Upper lobe of left lung (tissue), 4 donors: ENCODE measurements around the gene CSNK1D.
A peak's percentile ranks its signal among the peaks of the same experiment; 100 is the strongest.

Source experiments
- EP300 ChIP-seq, 4 donors: sonication (generic); formaldehyde crosslinking; IDR thresholded peaks; one replicate each; pipeline ENCODE4 v1.5.1; 2017; ENCODE audit warnings: antibody characterized with exemption in 4 of 4, control low read depth in 2 of 4
- TF ChIP-seq, protein P1 (sequence below), 6 experiments: fragments of 450-650 bp in 4 of 6; fragments of 200-600 bp in 2 of 6; sonication (generic) in 2 of 6; IDR thresholded peaks; one replicate each; pipeline ENCODE4 v1.5.1; 2016 to 2019; ENCODE audit warnings: antibody characterized with exemption in 6 of 6

GRCh38 chr17:82300707-82301270 is 27.3 kb upstream of the CSNK1D start:
- TF ChIP-seq, protein P1, sequence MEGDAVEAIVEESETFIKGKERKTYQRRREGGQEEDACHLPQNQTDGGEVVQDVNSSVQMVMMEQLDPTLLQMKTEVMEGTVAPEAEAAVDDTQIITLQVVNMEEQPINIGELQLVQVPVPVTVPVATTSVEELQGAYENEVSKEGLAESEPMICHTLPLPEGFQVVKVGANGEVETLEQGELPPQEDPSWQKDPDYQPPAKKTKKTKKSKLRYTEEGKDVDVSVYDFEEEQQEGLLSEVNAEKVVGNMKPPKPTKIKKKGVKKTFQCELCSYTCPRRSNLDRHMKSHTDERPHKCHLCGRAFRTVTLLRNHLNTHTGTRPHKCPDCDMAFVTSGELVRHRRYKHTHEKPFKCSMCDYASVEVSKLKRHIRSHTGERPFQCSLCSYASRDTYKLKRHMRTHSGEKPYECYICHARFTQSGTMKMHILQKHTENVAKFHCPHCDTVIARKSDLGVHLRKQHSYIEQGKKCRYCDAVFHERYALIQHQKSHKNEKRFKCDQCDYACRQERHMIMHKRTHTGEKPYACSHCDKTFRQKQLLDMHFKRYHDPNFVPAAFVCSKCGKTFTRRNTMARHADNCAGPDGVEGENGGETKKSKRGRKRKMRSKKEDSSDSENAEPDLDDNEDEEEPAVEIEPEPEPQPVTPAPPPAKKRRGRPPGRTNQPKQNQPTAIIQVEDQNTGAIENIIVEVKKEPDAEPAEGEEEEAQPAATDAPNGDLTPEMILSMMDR (IDR thresholded peaks at IDR 0.05) = peak; percentile 81 to 91 (median 86)
- no peak for TF ChIP-seq EP300 (IDR thresholded peaks at IDR 0.05)
